ENCODE measurements around the gene ALMS1. TPM values are rescaled to one million over a fixed set of nuclear protein-coding genes. Genes with fewer than 3 reads are reported as not detected.
"Not testable (repeated sequence)": the region's sequence is repeated elsewhere in the genome, so short reads cannot be mapped to it uniquely, and the experiment has no call there.

Gene ALMS1
- total RNA-seq, 1 donor from 2014 or later = 21.9 TPM

- H3K4me3 Mint-ChIP-seq; H3K9me3 Mint-ChIP-seq; DNase-seq; intact Hi-C loops (cut with micrococcal nuclease); H3K36me3 Mint-ChIP-seq (ENCODE audit: low read depth); H3K27ac Mint-ChIP-seq; H3K4me1 Mint-ChIP-seq: not testable (repeated sequence)
- peaks cover 18% of the 10 kb centered on the region for H3K27me3 Mint-ChIP-seq
Observed at GRCh38 chr2:73628493-73628892, 242.9 kb downstream of the ALMS1 start.

- H3K27ac Mint-ChIP-seq; H3K36me3 Mint-ChIP-seq (ENCODE audit: low read depth); H3K4me1 Mint-ChIP-seq; H3K4me3 Mint-ChIP-seq; intact Hi-C loops (cut with micrococcal nuclease); H3K9me3 Mint-ChIP-seq: not testable (repeated sequence)
- H3K27me3 Mint-ChIP-seq = peaks cover 18% of the 10 kb centered on the region
- peak; percentile 63 for DNase-seq
Observed at GRCh38 chr2:73630662-73631266, 245.1 kb downstream of the ALMS1 start.

GRCh38 chr2:73636977-73637376 lies 251.3 kb downstream of the ALMS1 start:
- H3K27me3 Mint-ChIP-seq; H3K36me3 Mint-ChIP-seq (ENCODE audit: low read depth); H3K9me3 Mint-ChIP-seq; H3K4me3 Mint-ChIP-seq; H3K4me1 Mint-ChIP-seq; intact Hi-C loops (cut with micrococcal nuclease); DNase-seq; H3K27ac Mint-ChIP-seq: not testable (repeated sequence)

- H3K27me3 Mint-ChIP-seq = no peaks in the 10 kb centered on the region
- intact Hi-C loops (cut with micrococcal nuclease) = no loop called here
- DNase-seq = no peak
- H3K4me3 Mint-ChIP-seq = no peak overlapping the region
- no peaks in the 10 kb centered on the region for H3K4me1 Mint-ChIP-seq
- no peaks in the 10 kb centered on the region for H3K36me3 Mint-ChIP-seq (ENCODE audit: low read depth)
- H3K9me3 Mint-ChIP-seq = peaks cover 5% of the 10 kb centered on the region
- H3K27ac Mint-ChIP-seq = no peak overlapping the region
Observed at GRCh38 chr2:73638429-73638828, 252.8 kb downstream of the ALMS1 start.

- Mint-ChIP-seq H3K36me3 (ENCODE audit: low read depth) (no peaks in the 10 kb centered on the region), H3K27ac (no peak overlapping the region), H3K4me1 (no peaks in the 10 kb centered on the region), H3K4me3 (no peak overlapping the region), H3K27me3 (peaks cover 4% of the 10 kb centered on the region), H3K9me3 (peaks cover 5% of the 10 kb centered on the region)
- DNase-seq = no peak
- intact Hi-C loops (cut with micrococcal nuclease) = no loop called here
Observed at GRCh38 chr2:73640511-73640911, 254.9 kb downstream of the ALMS1 start.

GRCh38 chr2:73640946-73641766 lies 255.5 kb downstream of the ALMS1 start:
- DNase-seq = no peak
- Mint-ChIP-seq H3K36me3 (ENCODE audit: low read depth) (no peaks in the 10 kb centered on the region), H3K4me1 (no peaks in the 10 kb centered on the region), H3K4me3 (no peak overlapping the region), H3K27ac (no peak overlapping the region), H3K27me3 (peaks cover 4% of the 10 kb centered on the region), H3K9me3 (peaks cover 5% of the 10 kb centered on the region)
- intact Hi-C loops (cut with micrococcal nuclease) = no loop called here

- DNase-seq = no peak
- Mint-ChIP-seq H3K9me3 (peaks cover 5% of the 10 kb centered on the region), H3K27me3 (peaks cover 4% of the 10 kb centered on the region), H3K36me3 (ENCODE audit: low read depth) (no peaks in the 10 kb centered on the region), H3K4me1 (no peaks in the 10 kb centered on the region), H3K4me3 (no peak overlapping the region), H3K27ac (no peak overlapping the region)
- intact Hi-C loops (cut with micrococcal nuclease) = no loop called here
Observed at GRCh38 chr2:73641767-73642062, 256.1 kb downstream of the ALMS1 start.

GRCh38 chr2:73642338-73643018 lies 256.8 kb downstream of the ALMS1 start, which contains the start of gene NAT8:
TSS of gene NAT8 (minus strand) at chr2:73642422. CDS start at chr2:73641628, 794 bp downstream.
- no peak within 1 kb of the TSS for H3K27ac Mint-ChIP-seq

GRCh38 chr2:73647690-73648089 lies 262.1 kb downstream of the ALMS1 start:
- DNase-seq; H3K9me3 Mint-ChIP-seq; H3K36me3 Mint-ChIP-seq (ENCODE audit: low read depth); H3K27me3 Mint-ChIP-seq; H3K4me3 Mint-ChIP-seq; H3K27ac Mint-ChIP-seq; H3K4me1 Mint-ChIP-seq; intact Hi-C loops (cut with micrococcal nuclease): not testable (repeated sequence)

More at GRCh38 chr2:73642338-73643018, 256.8 kb downstream of the ALMS1 start, which contains the start of gene NAT8:
- Mint-ChIP-seq H3K9me3 (peaks cover 5% of the 10 kb centered on the region), H3K27me3 (peaks cover 4% of the 10 kb centered on the region), H3K4me1 (no peaks in the 10 kb centered on the region), H3K36me3 (ENCODE audit: low read depth) (no peaks in the 10 kb centered on the region), H3K4me3 (no peak within 1 kb of the TSS)
- DNase-seq = no peak
- intact Hi-C loops (cut with micrococcal nuclease) = no loop called here

GRCh38 chr2:73651591-73652230 lies 266.1 kb downstream of the ALMS1 start:
- no peak overlapping the region for H3K4me3 Mint-ChIP-seq

GRCh38 chr2:73652348-73652747 lies 266.7 kb downstream of the ALMS1 start:
- no peak for DNase-seq
- intact Hi-C loops (cut with micrococcal nuclease) = no loop called here
- H3K27me3 Mint-ChIP-seq = no peaks in the 10 kb centered on the region
- no peak overlapping the region for H3K27ac Mint-ChIP-seq
- H3K36me3 Mint-ChIP-seq (ENCODE audit: low read depth) = no peaks in the 10 kb centered on the region
- no peak overlapping the region for H3K4me3 Mint-ChIP-seq
- H3K9me3 Mint-ChIP-seq = no peaks in the 10 kb centered on the region
- H3K4me1 Mint-ChIP-seq = no peaks in the 10 kb centered on the region

More at GRCh38 chr2:73651591-73652230, 266.1 kb downstream of the ALMS1 start:
- no peaks in the 10 kb centered on the region for H3K9me3 Mint-ChIP-seq
- H3K27ac Mint-ChIP-seq = no peak overlapping the region
- H3K27me3 Mint-ChIP-seq = no peaks in the 10 kb centered on the region
- H3K36me3 Mint-ChIP-seq (ENCODE audit: low read depth) = no peaks in the 10 kb centered on the region
- intact Hi-C loops (cut with micrococcal nuclease) = no loop called here
- DNase-seq = no peak
- no peaks in the 10 kb centered on the region for H3K4me1 Mint-ChIP-seq

GRCh38 chr2:73654175-73654574 lies 268.5 kb downstream of the ALMS1 start:
- intact Hi-C loops (cut with micrococcal nuclease) = no loop called here
- H3K4me1 Mint-ChIP-seq = no peaks in the 10 kb centered on the region

More at GRCh38 chr2:73654175-73654574, 268.5 kb downstream of the ALMS1 start:
- H3K36me3 Mint-ChIP-seq (ENCODE audit: low read depth) = no peaks in the 10 kb centered on the region
- H3K9me3 Mint-ChIP-seq = no peaks in the 10 kb centered on the region
- H3K4me3 Mint-ChIP-seq = no peak overlapping the region
- H3K27ac Mint-ChIP-seq = no peak overlapping the region
- peaks cover under 1% of the 10 kb centered on the region for H3K27me3 Mint-ChIP-seq
- no peak for DNase-seq
